B cell (primary cell): ENCODE results near the gene DLX3.

Source experiments
- EZH2 ChIP-seq: IDR thresholded peaks from 2 replicates; pipeline ENCODE4 v1.6.1; 2012; ENCODE audit warnings: borderline replicate concordance, low read depth, mild to moderate bottlenecking, moderate library complexity, low read length; ENCODE audit not compliant: insufficient read depth, poor library complexity, severe bottlenecking
- TF ChIP-seq, protein P1 (sequence below): fragments of 200-600 bp; IDR thresholded peaks from one replicate; pipeline ENCODE4 v1.8.0; 2022; ENCODE audit warnings: antibody characterized with exemption, mild to moderate bottlenecking

DNA sequence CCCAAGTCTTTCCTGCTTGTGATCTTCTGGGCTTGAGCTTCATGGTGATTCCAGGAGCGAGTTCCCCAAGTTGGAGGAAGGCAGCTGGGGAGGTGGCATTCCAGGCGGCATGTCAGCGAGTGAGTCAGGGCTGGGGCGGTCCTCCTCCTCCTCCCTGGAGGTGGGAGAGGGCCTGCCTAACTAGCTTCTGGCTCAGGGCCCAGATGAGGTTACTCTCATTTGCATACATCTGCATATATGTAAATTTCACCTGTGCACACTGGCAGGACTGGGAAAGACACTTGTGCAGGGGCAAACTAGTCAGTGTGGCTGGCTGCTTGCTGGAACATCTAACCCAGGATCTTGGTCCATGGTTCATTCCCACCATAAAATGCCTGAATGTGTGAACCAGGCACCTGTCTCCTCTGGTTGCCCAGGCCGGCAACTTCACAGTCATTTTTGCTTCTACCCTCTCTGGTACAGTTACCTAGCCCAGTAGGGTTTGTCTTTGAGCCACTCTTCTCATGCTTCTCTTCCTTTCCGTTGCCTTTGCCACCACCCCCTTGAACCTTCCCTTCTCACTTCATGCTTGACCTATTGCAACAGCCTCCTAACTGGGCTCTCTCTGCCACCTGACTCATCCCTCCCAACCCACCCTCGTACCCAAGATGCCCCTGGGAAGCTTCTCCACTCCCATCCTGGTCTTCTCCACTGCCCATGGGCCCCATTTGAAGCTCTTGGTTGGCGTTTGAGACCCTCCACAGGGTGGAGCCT, 35.7 kb downstream of the DLX3 start:
- TF ChIP-seq, protein P1, sequence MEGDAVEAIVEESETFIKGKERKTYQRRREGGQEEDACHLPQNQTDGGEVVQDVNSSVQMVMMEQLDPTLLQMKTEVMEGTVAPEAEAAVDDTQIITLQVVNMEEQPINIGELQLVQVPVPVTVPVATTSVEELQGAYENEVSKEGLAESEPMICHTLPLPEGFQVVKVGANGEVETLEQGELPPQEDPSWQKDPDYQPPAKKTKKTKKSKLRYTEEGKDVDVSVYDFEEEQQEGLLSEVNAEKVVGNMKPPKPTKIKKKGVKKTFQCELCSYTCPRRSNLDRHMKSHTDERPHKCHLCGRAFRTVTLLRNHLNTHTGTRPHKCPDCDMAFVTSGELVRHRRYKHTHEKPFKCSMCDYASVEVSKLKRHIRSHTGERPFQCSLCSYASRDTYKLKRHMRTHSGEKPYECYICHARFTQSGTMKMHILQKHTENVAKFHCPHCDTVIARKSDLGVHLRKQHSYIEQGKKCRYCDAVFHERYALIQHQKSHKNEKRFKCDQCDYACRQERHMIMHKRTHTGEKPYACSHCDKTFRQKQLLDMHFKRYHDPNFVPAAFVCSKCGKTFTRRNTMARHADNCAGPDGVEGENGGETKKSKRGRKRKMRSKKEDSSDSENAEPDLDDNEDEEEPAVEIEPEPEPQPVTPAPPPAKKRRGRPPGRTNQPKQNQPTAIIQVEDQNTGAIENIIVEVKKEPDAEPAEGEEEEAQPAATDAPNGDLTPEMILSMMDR: no peak
- TF ChIP-seq EZH2: no peak
